KMS-11 (cell line): ENCODE measurements around the gene TPRN.
A peak's percentile ranks its signal among the peaks of the same experiment; 100 is the strongest.

Experiments
- H2AFZ ChIP-seq: fragments of 200-600 bp; sonication (generic); 2 replicates; pipeline ENCODE4 v1.6.1; 2016; ENCODE audit warnings: antibody characterized with exemption, mixed run types, low read depth
- H3K27ac ChIP-seq: fragments of 200-600 bp; sonication (generic); 2 replicates; pipeline ENCODE4 v1.6.1; 2016; ENCODE audit warnings: mild to moderate bottlenecking, mixed run types
- H3K27me3 ChIP-seq: fragments of 200-600 bp; sonication (generic); 2 replicates; pipeline ENCODE4 v1.6.1; 2017; ENCODE audit warnings: mild to moderate bottlenecking, low read depth, mixed run types, moderate library complexity; ENCODE audit not compliant: insufficient read depth
- H3K36me3 ChIP-seq: fragments of 200-600 bp; sonication (generic); 2 replicates; pipeline ENCODE4 v1.6.1; 2017; ENCODE audit warnings: mild to moderate bottlenecking, mixed run types; ENCODE audit not compliant: insufficient read depth
- H3K4me1 ChIP-seq: fragments of 200-600 bp; sonication (generic); 2 replicates; pipeline ENCODE4 v1.6.1; 2016; ENCODE audit warnings: mild to moderate bottlenecking, low read depth, mixed run types; ENCODE audit not compliant: poor library complexity, severe bottlenecking
- H3K4me2 ChIP-seq: fragments of 200-600 bp; sonication (generic); 2 replicates; pipeline ENCODE4 v1.7.0; 2016; ENCODE audit warnings: mild to moderate bottlenecking, mixed run types
- H3K4me3 ChIP-seq: fragments of 200-600 bp; sonication (generic); IDR thresholded peaks from 2 replicates; pipeline ENCODE4 v1.6.1; 2017; ENCODE audit warnings: low read depth, low read length, mixed read lengths; ENCODE audit not compliant: insufficient read depth
- H3K79me2 ChIP-seq: fragments of 200-600 bp; sonication (generic); 2 replicates; pipeline ENCODE4 v1.6.1; 2016; ENCODE audit warnings: low read depth, mixed run types; ENCODE audit not compliant: insufficient read depth
- H3K9ac ChIP-seq: fragments of 200-600 bp; sonication (generic); 2 replicates; pipeline ENCODE4 v1.6.1; 2016; ENCODE audit warnings: mild to moderate bottlenecking, mixed run types
- H4K20me1 ChIP-seq: fragments of 200-600 bp; sonication (generic); 2 replicates; pipeline ENCODE4 v1.6.1; 2016; ENCODE audit warnings: mild to moderate bottlenecking, mixed run types; ENCODE audit not compliant: insufficient read depth
- CTCF ChIP-seq: fragments of 200-600 bp; sonication (generic); conservative IDR thresholded peaks from 2 replicates; pipeline ENCODE4 v1.6.1; 2017; ENCODE audit warnings: low read depth, mild to moderate bottlenecking, antibody characterized with exemption, low read length, moderate library complexity, mixed read lengths

Gene TPRN

GRCh38 chr9:137169896-137170358 is 30.6 kb downstream of the TPRN start, which contains the start of gene LRRC26:
TSS of gene LRRC26 (minus strand) at chr9:137170051. CDS start at chr9:137169943, 108 bp downstream.
- Histone ChIP-seq H3K9ac (no peak within 1 kb of the TSS), H2AFZ (peak within 1 kb of the TSS; percentile 26; the same call in 1 of the 2 replicates), H3K36me3 (no peaks in the 10 kb centered on the region), H3K4me2 (peak within 1 kb of the TSS; percentile 60), H4K20me1 (no peaks in the 10 kb centered on the region), H3K27me3 (peaks cover 36% of the 10 kb centered on the region), H3K79me2 (no peaks in the 10 kb centered on the region), H3K4me3 (no peak within 1 kb of the TSS), H3K4me1 (peaks cover 47% of the 10 kb centered on the region), H3K27ac (no peak within 1 kb of the TSS)
- TF ChIP-seq CTCF, result no peak

GRCh38 chr9:137168904-137169856 is 31.4 kb downstream of the TPRN start:
- H2AFZ ChIP-seq, result peak overlapping the region; percentile 26; the same call in 1 of the 2 replicates
- H3K9ac ChIP-seq, result no peak overlapping the region
- no peak overlapping the region for H3K4me3 ChIP-seq
- H3K79me2 ChIP-seq, result no peaks in the 10 kb centered on the region
- no peak for TF ChIP-seq CTCF
- H3K27me3 ChIP-seq, result peaks cover 44% of the 10 kb centered on the region
- no peaks in the 10 kb centered on the region for H4K20me1 ChIP-seq
- peaks cover 44% of the 10 kb centered on the region for H3K4me1 ChIP-seq
- no peak overlapping the region for H3K27ac ChIP-seq
- H3K36me3 ChIP-seq, result no peaks in the 10 kb centered on the region
- peak overlapping the region; percentile 60 for H3K4me2 ChIP-seq

DNA sequence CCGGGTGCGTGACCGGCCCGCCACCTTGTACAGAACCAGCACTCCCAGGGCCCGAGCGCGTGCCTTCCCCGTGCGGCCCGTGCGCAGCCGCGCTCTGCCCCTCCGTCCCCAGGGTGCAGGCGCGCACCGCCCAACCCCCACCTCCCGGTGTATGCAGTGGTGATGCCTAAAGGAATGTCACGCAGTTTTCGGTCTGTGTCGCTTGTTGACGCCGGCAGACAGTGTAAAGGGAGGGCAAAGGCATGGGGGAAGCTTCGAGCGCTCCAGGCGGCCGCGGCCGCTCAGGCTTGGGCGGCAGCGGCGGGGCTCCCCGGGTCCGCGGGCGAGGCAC is 32.0 kb downstream of the TPRN start:
- peaks cover 45% of the 10 kb centered on the region for H3K27me3 ChIP-seq
- peak overlapping the region; percentile 23 for H3K4me2 ChIP-seq
- H3K4me1 ChIP-seq, result peaks cover 44% of the 10 kb centered on the region
- no peak overlapping the region for H3K4me3 ChIP-seq
- no peaks in the 10 kb centered on the region for H4K20me1 ChIP-seq
- TF ChIP-seq CTCF, result no peak
- H3K79me2 ChIP-seq, result no peaks in the 10 kb centered on the region
- no peaks in the 10 kb centered on the region for H3K36me3 ChIP-seq
- no peak overlapping the region for H3K27ac ChIP-seq
- H3K9ac ChIP-seq, result no peak overlapping the region
- no peak overlapping the region for H2AFZ ChIP-seq

DNA sequence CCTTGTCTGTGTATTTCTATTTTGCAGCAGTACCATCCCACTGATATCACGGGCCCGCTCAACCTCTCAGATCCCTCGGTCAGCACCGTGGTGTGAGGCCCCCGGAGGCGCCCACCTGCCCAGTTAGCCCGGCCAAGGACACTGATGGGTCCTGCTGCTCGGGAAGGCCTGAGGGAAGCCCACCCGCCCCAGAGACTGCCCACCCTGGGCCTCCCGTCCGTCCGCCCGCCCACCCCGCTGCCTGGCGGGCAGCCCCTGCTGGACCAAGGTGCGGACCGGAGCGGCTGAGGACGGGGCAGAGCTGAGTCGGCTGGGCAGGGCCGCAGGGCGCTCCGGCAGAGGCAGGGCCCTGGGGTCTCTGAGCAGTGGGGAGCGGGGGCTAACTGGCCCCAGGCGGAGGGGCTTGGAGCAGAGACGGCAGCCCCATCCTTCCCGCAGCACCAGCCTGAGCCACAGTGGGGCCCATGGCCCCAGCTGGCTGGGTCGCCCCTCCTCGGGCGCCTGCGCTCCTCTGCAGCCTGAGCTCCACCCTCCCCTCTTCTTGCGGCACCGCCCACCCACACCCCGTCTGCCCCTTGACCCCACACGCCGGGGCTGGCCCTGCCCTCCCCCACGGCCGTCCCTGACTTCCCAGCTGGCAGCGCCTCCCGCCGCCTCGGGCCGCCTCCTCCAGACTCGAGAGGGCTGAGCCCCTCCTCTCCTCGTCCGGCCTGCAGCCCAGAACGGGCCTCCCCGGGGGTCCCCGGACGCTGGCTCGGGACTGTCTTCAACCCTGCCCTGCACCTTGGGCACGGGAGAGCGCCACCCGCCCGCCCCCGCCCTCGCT is 32.6 kb downstream of the TPRN start:
- no peak for TF ChIP-seq CTCF
- no peak overlapping the region for H3K4me3 ChIP-seq
- H2AFZ ChIP-seq, result no peak overlapping the region
- peaks cover 49% of the 10 kb centered on the region for H3K27me3 ChIP-seq
- no peak overlapping the region for H3K27ac ChIP-seq
- no peaks in the 10 kb centered on the region for H3K36me3 ChIP-seq
- no peak overlapping the region for H3K4me2 ChIP-seq
- no peak overlapping the region for H3K9ac ChIP-seq
- H3K79me2 ChIP-seq, result no peaks in the 10 kb centered on the region
- H3K4me1 ChIP-seq, result peaks cover 44% of the 10 kb centered on the region
- no peaks in the 10 kb centered on the region for H4K20me1 ChIP-seq
